Measurements from ENCODE around the gene RAPSN.

Gene RAPSN

GRCh38 chr11:47387944-47388696 lies 60.8 kb downstream of the RAPSN start:
- DNase-seq: no peak

All from central memory CD4-positive, alpha-beta T cell (primary cell).